Fibroblast of peridontal ligament (primary cell): ENCODE results near the gene CCDC175.

ENCODE experiments used
- DNase-seq: peaks from one replicate; pipeline ENCODE4 v3.0.0-alpha.2; 2010; ENCODE audit errors: extremely low read depth

Gene CCDC175

GRCh38 chr14:59576332-59577294 lies at the start of gene CCDC175:
Gene CCDC175 (minus strand): TSS chr14:59576812. CDS start chr14:59576775, 37 bp downstream.
- peak; percentile 49 for DNase-seq

- DNase-seq = no peak
These were observed 46.0 kb upstream of the CCDC175 start for GRCh38 chr14:59622631-59623030.

- no peak for DNase-seq
These were observed 42.4 kb upstream of the CCDC175 start for GRCh38 chr14:59619061-59619460.

- no peak for DNase-seq
These were observed 24.4 kb upstream of the CCDC175 start for GRCh38 chr14:59601056-59601455.

- no peak for DNase-seq
These were observed 23.8 kb upstream of the CCDC175 start for GRCh38 chr14:59600211-59600945.

- no peak for DNase-seq
These were observed 18.5 kb upstream of the CCDC175 start for GRCh38 chr14:59595071-59595470.

- no peak for DNase-seq
These were observed 15.2 kb upstream of the CCDC175 start for GRCh38 chr14:59591641-59592370.

GRCh38 chr14:59588101-59588500 lies 11.5 kb upstream of the CCDC175 start:
- DNase-seq = no peak

- DNase-seq = peak; percentile 6
These were observed 9.4 kb upstream of the CCDC175 start for GRCh38 chr14:59585891-59586554.

- DNase-seq = peak; percentile 15
These were observed 7.1 kb upstream of the CCDC175 start for GRCh38 chr14:59583755-59584154.

- no peak for DNase-seq
These were observed 6.4 kb upstream of the CCDC175 start for GRCh38 chr14:59582845-59583509.

GRCh38 chr14:59582161-59582560 lies 5.5 kb upstream of the CCDC175 start:
- DNase-seq = peak; percentile 18

GRCh38 chr14:59580911-59581310 lies 4.3 kb upstream of the CCDC175 start:
- DNase-seq = no peak

GRCh38 chr14:59570122-59570521 lies 6.5 kb downstream of the CCDC175 start:
- no peak for DNase-seq

- no peak for DNase-seq
These were observed 9.9 kb downstream of the CCDC175 start for GRCh38 chr14:59566725-59567124.

GRCh38 chr14:59566296-59566695 lies 10.3 kb downstream of the CCDC175 start:
- no peak for DNase-seq

GRCh38 chr14:59565087-59565486 lies 11.5 kb downstream of the CCDC175 start:
- DNase-seq = no peak

GRCh38 chr14:59564366-59564765 lies 12.2 kb downstream of the CCDC175 start:
- no peak for DNase-seq

GRCh38 chr14:59547310-59547709 lies 29.3 kb downstream of the CCDC175 start:
- DNase-seq = no peak

GRCh38 chr14:59543873-59544272 lies 32.7 kb downstream of the CCDC175 start:
- DNase-seq = no peak

GRCh38 chr14:59541731-59542130 lies 34.9 kb downstream of the CCDC175 start:
- DNase-seq = peak; percentile 1
